ENCODE measurements around the gene PDHX. TPM values are rescaled to one million over a fixed set of nuclear protein-coding genes. Genes with fewer than 3 reads are reported as not detected.

Gene PDHX
- total RNA-seq, 1 experiment from 2014 or later: 63.0 TPM

DNA sequence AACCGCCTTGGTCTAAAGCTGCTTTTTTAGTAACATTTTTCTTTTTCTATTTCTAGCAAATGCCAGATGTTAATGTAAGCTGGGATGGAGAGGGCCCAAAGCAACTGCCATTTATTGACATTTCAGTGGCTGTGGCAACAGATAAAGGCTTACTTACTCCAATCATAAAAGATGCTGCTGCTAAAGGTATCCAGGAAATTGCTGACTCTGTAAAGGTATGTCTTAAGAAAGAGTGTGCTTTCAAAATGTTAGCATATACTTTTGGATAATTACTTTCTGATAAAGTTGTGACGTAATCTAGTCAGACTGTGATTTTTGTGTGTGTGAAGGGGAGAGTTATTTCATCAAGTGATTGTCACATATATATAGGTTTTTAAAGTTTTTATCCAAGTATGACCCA is 68.1 kb downstream of the PDHX start:
- no TSS peak for BruUV-seq (replicated peaks)
- POLR2A ChIA-PET: no interaction called here
- Histone ChIP-seq H3K4me1 (ENCODE audit: control insufficient read depth, insufficient read depth, low read length) (peaks cover 28% of the 10 kb centered on the region), H3K27ac (ENCODE audit: low read length) (peak overlapping the region; percentile 73; the same call in 1 of the 2 replicates), H3K9me3 (ENCODE audit: control insufficient read depth, insufficient read depth, low read depth, low read length) (peaks cover 3% of the 10 kb centered on the region; the same call in 1 of the 2 replicates), H3K36me3 (ENCODE audit: control insufficient read depth, insufficient read depth, low read length) (peaks cover 12% of the 10 kb centered on the region), H3K4me3 (ENCODE audit: low read depth in 2 of 2, low read length in 2 of 2) (no peak overlapping the region), H3K27me3 (ENCODE audit: control insufficient read depth, insufficient read depth, low read length) (no peaks in the 10 kb centered on the region)
- TF ChIP-seq, protein P1, sequence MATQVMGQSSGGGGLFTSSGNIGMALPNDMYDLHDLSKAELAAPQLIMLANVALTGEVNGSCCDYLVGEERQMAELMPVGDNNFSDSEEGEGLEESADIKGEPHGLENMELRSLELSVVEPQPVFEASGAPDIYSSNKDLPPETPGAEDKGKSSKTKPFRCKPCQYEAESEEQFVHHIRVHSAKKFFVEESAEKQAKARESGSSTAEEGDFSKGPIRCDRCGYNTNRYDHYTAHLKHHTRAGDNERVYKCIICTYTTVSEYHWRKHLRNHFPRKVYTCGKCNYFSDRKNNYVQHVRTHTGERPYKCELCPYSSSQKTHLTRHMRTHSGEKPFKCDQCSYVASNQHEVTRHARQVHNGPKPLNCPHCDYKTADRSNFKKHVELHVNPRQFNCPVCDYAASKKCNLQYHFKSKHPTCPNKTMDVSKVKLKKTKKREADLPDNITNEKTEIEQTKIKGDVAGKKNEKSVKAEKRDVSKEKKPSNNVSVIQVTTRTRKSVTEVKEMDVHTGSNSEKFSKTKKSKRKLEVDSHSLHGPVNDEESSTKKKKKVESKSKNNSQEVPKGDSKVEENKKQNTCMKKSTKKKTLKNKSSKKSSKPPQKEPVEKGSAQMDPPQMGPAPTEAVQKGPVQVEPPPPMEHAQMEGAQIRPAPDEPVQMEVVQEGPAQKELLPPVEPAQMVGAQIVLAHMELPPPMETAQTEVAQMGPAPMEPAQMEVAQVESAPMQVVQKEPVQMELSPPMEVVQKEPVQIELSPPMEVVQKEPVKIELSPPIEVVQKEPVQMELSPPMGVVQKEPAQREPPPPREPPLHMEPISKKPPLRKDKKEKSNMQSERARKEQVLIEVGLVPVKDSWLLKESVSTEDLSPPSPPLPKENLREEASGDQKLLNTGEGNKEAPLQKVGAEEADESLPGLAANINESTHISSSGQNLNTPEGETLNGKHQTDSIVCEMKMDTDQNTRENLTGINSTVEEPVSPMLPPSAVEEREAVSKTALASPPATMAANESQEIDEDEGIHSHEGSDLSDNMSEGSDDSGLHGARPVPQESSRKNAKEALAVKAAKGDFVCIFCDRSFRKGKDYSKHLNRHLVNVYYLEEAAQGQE (IDR thresholded peaks at IDR 0.05; ENCODE audit: insufficient read depth in 1 of 2, low read depth in 2 of 2, low read length in 1 of 2): no peak
- no peak for TF ChIP-seq TCF7L2 (IDR thresholded peaks at IDR 0.05; ENCODE audit: low read depth, low read length)
- no peak for TF ChIP-seq POLR2AphosphoS5 (IDR thresholded peaks at IDR 0.05; ENCODE audit: low read depth, low read length)
- no peak for TF ChIP-seq SIN3A (IDR thresholded peaks at IDR 0.05; ENCODE audit: borderline replicate concordance, insufficient read depth, low read depth, low read length)
- TF ChIP-seq, protein P2, sequence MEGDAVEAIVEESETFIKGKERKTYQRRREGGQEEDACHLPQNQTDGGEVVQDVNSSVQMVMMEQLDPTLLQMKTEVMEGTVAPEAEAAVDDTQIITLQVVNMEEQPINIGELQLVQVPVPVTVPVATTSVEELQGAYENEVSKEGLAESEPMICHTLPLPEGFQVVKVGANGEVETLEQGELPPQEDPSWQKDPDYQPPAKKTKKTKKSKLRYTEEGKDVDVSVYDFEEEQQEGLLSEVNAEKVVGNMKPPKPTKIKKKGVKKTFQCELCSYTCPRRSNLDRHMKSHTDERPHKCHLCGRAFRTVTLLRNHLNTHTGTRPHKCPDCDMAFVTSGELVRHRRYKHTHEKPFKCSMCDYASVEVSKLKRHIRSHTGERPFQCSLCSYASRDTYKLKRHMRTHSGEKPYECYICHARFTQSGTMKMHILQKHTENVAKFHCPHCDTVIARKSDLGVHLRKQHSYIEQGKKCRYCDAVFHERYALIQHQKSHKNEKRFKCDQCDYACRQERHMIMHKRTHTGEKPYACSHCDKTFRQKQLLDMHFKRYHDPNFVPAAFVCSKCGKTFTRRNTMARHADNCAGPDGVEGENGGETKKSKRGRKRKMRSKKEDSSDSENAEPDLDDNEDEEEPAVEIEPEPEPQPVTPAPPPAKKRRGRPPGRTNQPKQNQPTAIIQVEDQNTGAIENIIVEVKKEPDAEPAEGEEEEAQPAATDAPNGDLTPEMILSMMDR (IDR thresholded peaks at IDR 0.05): no peak
- ATAC-seq (no peak), DNase-seq (ENCODE audit: low read depth, low spot score) (no peak)
- in situ Hi-C loops (cut with HindIII; ENCODE audit: low pct_unique_long_range_greater_than_20kb, low sequenced_read_pairs): no loop called here
- CTCF ChIA-PET: no interaction called here
- intact Hi-C loops (cut with micrococcal nuclease; ENCODE audit: unreplicated experiment): no loop called here

DNA sequence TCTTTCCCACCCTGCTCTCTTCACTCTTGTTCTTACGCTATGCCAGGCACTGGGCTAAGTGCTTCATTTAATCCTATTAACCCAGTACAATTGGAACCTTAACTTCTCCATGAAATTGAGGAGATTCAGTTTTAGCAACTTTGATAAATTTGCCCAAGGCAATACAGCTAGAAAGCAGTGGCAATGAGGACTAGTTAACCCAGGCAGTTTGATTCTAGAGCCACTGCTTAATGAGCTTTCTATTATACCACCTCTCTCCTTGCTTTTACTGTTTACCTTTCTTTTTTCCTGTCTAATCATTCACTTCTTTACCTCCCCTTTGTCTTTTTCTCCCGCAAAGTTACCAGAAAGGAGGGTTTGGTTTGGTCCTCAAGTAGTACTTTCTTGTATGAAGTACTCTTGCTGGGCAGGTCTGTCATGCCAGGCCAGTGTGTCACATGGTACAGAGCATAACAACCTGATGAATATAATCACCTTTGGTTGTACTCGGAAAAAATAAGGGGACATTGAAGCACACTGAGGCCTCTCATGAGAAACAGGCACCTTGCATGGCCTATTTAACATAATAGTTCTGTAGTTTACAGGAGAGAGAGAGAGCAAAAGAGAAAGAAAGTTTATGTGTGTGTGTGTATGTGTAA is 70.6 kb downstream of the PDHX start:
- in situ Hi-C loops (cut with HindIII; ENCODE audit: low pct_unique_long_range_greater_than_20kb, low sequenced_read_pairs) (no loop called here), intact Hi-C loops (cut with micrococcal nuclease; ENCODE audit: unreplicated experiment) (no loop called here)
- DNase-seq (ENCODE audit: low read depth, low spot score) (no peak), ATAC-seq (peak; percentile 67)
- Histone ChIP-seq H3K27ac (ENCODE audit: low read length) (peak overlapping the region; percentile 80), H3K36me3 (ENCODE audit: control insufficient read depth, insufficient read depth, low read length) (peaks cover 8% of the 10 kb centered on the region; the same call in 1 of the 2 replicates), H3K4me1 (ENCODE audit: control insufficient read depth, insufficient read depth, low read length) (peaks cover 27% of the 10 kb centered on the region), H3K27me3 (ENCODE audit: control insufficient read depth, insufficient read depth, low read length) (no peaks in the 10 kb centered on the region), H3K4me3 (ENCODE audit: low read depth in 2 of 2, low read length in 2 of 2) (no peak overlapping the region), H3K9me3 (ENCODE audit: control insufficient read depth, insufficient read depth, low read depth, low read length) (no peaks in the 10 kb centered on the region)
- no TSS peak for BruUV-seq (replicated peaks)
- TF ChIP-seq, protein P2 (IDR thresholded peaks at IDR 0.05): no peak
- TF ChIP-seq TCF7L2 (IDR thresholded peaks at IDR 0.05; ENCODE audit: low read depth, low read length) (no peak), POLR2AphosphoS5 (IDR thresholded peaks at IDR 0.05; ENCODE audit: low read depth, low read length) (no peak), SIN3A (IDR thresholded peaks at IDR 0.05; ENCODE audit: borderline replicate concordance, insufficient read depth, low read depth, low read length) (no peak)
- TF ChIP-seq, protein P1 (IDR thresholded peaks at IDR 0.05; ENCODE audit: insufficient read depth in 1 of 2, low read depth in 2 of 2, low read length in 1 of 2): no peak
- ChIA-PET POLR2A (no interaction called here), CTCF (interaction anchor here (0.6 kb wide), 1 partner anchor 408 kb away, joined by 4 read pairs; no protein-coding TSS in a partner anchor)

Data from Panc1 (cell line).